HepG2 (cell line): Measurements from ENCODE around the gene OR9A2.

Source experiments
- CCAR2 ChIP-seq: fragments of 200-400 bp; formaldehyde crosslinking; optimal IDR thresholded peaks from 2 replicates; pipeline ENCODE3; 2018; ENCODE audit warnings: low read depth, mild to moderate bottlenecking, low read length, moderate library complexity
- EP300 ChIP-seq, 3 experiments: sonication (generic) in 1 of 3; formaldehyde crosslinking in 1 of 3; IDR thresholded peaks; 2 replicates each; pipeline versions ENCODE4 v1.5.1 to v1.6.1; 2011 to 2020; ENCODE audit warnings: low read depth in 2 of 3, low read length in 2 of 3, borderline replicate concordance in 1 of 3, improper control_type of control experiment in 1 of 3, mild to moderate bottlenecking in 1 of 3, missing genetic modification reagents in 1 of 3, moderate library complexity in 1 of 3
- MAFF ChIP-seq: IDR thresholded peaks from 2 replicates; pipeline ENCODE4 v1.6.1; 2011; ENCODE audit warnings: low read depth, low read length, improper control_type of control experiment
- RELA ChIP-seq: sonication (generic); formaldehyde crosslinking; IDR thresholded peaks from 2 replicates; pipeline ENCODE4 v1.4.0; 2020; ENCODE audit warnings: missing genetic modification reagents
- ZFYVE20 ChIP-seq: sonication (generic); formaldehyde crosslinking; IDR thresholded peaks from 2 replicates; pipeline ENCODE4 v1.8.0; 2023; ENCODE audit warnings: low read depth, mild to moderate bottlenecking, moderate library complexity, missing genetic modification reagents, borderline replicate concordance
- ZNF251 ChIP-seq: sonication (generic); formaldehyde crosslinking; IDR thresholded peaks from 2 replicates; pipeline ENCODE4 v1.9.0; 2021; ENCODE audit warnings: mild to moderate bottlenecking, missing genetic modification reagents
- ZNF569 ChIP-seq: sonication (generic); formaldehyde crosslinking; IDR thresholded peaks from 2 replicates; pipeline ENCODE4 v1.5.0; 2020; ENCODE audit warnings: mild to moderate bottlenecking, missing genetic modification reagents, moderate library complexity, borderline replicate concordance
- TF ChIP-seq, protein P1 (sequence below): sonication (generic); formaldehyde crosslinking; conservative IDR thresholded peaks from 2 replicates; pipeline ENCODE4 v1.8.0; 2022; ENCODE audit warnings: low read depth, missing genetic modification reagents
- TF ChIP-seq, protein P2 (sequence below): sonication (generic); formaldehyde crosslinking; IDR thresholded peaks from 2 replicates; pipeline ENCODE4 v1.5.0; 2020; ENCODE audit warnings: mild to moderate bottlenecking, missing genetic modification reagents, moderate library complexity

DNA sequence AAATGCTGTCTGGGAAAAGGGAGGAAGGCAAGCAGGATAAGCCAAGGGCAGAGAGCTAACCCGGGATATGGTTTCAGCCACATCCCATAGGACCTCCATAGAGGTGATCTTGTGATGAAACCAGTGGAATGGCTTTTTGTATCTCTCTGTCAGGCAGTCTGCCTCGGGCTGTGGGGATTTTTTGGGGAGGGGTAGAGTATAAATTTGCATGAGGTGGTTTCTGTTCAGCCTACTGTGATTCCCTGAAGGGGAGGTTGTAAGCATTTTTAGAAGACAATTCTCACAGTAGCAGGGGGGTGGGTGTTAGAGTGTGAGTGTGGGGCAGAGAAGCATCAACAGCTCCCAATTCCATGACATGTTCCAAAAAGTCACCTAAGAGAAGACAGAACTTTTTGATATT is 11.8 kb downstream of the OR9A2 start:
- TF ChIP-seq EP300 (IDR thresholded peaks at IDR 0.05; ENCODE audit: low read depth in 2 of 2, low read length in 2 of 2) = no peak
- no peak for TF ChIP-seq EP300 (CRISPR knock-in tag; IDR thresholded peaks at IDR 0.05; ENCODE audit: borderline replicate concordance)
- TF ChIP-seq, protein P1, sequence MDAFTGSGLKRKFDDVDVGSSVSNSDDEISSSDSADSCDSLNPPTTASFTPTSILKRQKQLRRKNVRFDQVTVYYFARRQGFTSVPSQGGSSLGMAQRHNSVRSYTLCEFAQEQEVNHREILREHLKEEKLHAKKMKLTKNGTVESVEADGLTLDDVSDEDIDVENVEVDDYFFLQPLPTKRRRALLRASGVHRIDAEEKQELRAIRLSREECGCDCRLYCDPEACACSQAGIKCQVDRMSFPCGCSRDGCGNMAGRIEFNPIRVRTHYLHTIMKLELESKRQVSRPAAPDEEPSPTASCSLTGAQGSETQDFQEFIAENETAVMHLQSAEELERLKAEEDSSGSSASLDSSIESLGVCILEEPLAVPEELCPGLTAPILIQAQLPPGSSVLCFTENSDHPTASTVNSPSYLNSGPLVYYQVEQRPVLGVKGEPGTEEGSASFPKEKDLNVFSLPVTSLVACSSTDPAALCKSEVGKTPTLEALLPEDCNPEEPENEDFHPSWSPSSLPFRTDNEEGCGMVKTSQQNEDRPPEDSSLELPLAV (CRISPR knock-in tag) = no peak
- TF ChIP-seq MAFF = no peak
- TF ChIP-seq ZNF569 (CRISPR knock-in tag) = no peak
- TF ChIP-seq, protein P2, sequence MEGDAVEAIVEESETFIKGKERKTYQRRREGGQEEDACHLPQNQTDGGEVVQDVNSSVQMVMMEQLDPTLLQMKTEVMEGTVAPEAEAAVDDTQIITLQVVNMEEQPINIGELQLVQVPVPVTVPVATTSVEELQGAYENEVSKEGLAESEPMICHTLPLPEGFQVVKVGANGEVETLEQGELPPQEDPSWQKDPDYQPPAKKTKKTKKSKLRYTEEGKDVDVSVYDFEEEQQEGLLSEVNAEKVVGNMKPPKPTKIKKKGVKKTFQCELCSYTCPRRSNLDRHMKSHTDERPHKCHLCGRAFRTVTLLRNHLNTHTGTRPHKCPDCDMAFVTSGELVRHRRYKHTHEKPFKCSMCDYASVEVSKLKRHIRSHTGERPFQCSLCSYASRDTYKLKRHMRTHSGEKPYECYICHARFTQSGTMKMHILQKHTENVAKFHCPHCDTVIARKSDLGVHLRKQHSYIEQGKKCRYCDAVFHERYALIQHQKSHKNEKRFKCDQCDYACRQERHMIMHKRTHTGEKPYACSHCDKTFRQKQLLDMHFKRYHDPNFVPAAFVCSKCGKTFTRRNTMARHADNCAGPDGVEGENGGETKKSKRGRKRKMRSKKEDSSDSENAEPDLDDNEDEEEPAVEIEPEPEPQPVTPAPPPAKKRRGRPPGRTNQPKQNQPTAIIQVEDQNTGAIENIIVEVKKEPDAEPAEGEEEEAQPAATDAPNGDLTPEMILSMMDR = no peak
- TF ChIP-seq RELA (CRISPR knock-in tag) = no peak
- TF ChIP-seq ZFYVE20 = no peak
- TF ChIP-seq ZNF251 (CRISPR knock-in tag) = no peak
- no peak for TF ChIP-seq CCAR2
